Kidney (tissue), 14 donors: ENCODE data around the gene OR6B2. TPM values are rescaled to one million over a fixed set of nuclear protein-coding genes. Genes with fewer than 3 reads are reported as not detected.

Source experiments
- DNase-seq, 5 donors: peaks; one replicate each; pipeline ENCODE4 v3.0.0-alpha.2; 2013 to 2020
- FAIRE-seq: peaks from 2 replicates; lab custom pipeline; 2012; peaks lifted over from hg19 to GRCh38; lab: Jason Lieb, UNC
- H3K27ac ChIP-seq, 2 donors: one replicate each; pipeline ENCODE4 v1.7.0; 2013; ENCODE audit warnings: low read depth in 2 of 2, low read length in 2 of 2, inconsistent platforms in 1 of 2
- H3K27me3 ChIP-seq: one replicate; pipeline ENCODE4 v1.7.1; 2013; ENCODE audit warnings: low read length, inconsistent platforms; ENCODE audit not compliant: control insufficient read depth, insufficient read depth
- H3K36me3 ChIP-seq, 3 donors: one replicate each; pipeline versions ENCODE4 v1.7.0 to v1.7.1; 2013; ENCODE audit warnings: low read length in 3 of 3, control low read depth in 1 of 3, inconsistent platforms in 1 of 3; ENCODE audit not compliant: insufficient read depth in 3 of 3, control insufficient read depth in 2 of 3
- H3K4me1 ChIP-seq, 3 donors: one replicate each; pipeline versions ENCODE4 v1.7.0 to v1.7.1; 2013; ENCODE audit warnings: low read length in 3 of 3, inconsistent platforms in 1 of 3, low read depth in 1 of 3; ENCODE audit not compliant: control insufficient read depth in 2 of 3, insufficient read depth in 2 of 3
- H3K4me3 ChIP-seq, 3 donors: one replicate each; pipeline versions ENCODE4 v1.7.0 to v1.8.1; 2013; ENCODE audit warnings: low read length in 3 of 3, control low read depth in 1 of 3, inconsistent platforms in 1 of 3
- H3K9ac ChIP-seq, 3 donors: one replicate each; pipeline versions ENCODE4 v1.7.0 to v1.7.1; 2013; ENCODE audit warnings: low read length in 3 of 3, control low read depth in 1 of 3, inconsistent platforms in 1 of 3
- H3K9me3 ChIP-seq, 3 donors: one replicate each; pipeline versions ENCODE4 v1.7.0 to v1.7.1; 2013; ENCODE audit warnings: low read length in 3 of 3, control low read depth in 1 of 3, inconsistent platforms in 1 of 3; ENCODE audit not compliant: control insufficient read depth in 2 of 3, insufficient read depth in 1 of 3
- intact Hi-C: fragments of 100-400 bp; cut with DNase I; formaldehyde crosslinking; loops from one replicate; pipeline ENCODE4 v1.11.1; 2022
- polyA plus RNA-seq: library from polyadenylated mRNA; stranded (reverse); fragments of 350-450 nt; fragmentation: Illumina TruSeq; extraction: RNeasy Lipid Tissue Mini Kit (QIAGEN cat#74804); gene quantifications from one replicate; pipeline ENCODE4 v1.2.3, GENCODE V29; 2014; ENCODE audit warnings: low read depth, low replicate concordance; ENCODE audit not compliant: insufficient read depth
- total RNA-seq: library from RNA; stranded (reverse); fragmentation: NEBNext Ultra II Directional; extraction: Animal tissue kit (Norgen Biotek cat#: 25700); gene quantifications from one replicate; pipeline ENCODE4 v1.2.1, GENCODE V29; 2021
- TF ChIP-seq, protein P1 (sequence below): IDR thresholded peaks from 3 replicates; pipeline ENCODE4 v1.5.1; 2012; ENCODE audit warnings: mild to moderate bottlenecking, moderate library complexity, borderline replicate concordance; ENCODE audit not compliant: insufficient read depth; ENCODE audit errors: extremely low read depth
- donor health status: control.
- donor health status: control.
- donor health status: control.
- donor health status: control.
- donor health status: control.
- donor health status: DM: yes; HTN: yes; CAD: no.
- donor health status: Normal renal cell carcinoma (clear cell type).

Gene OR6B2
- total and polyA plus RNA-seq, 2 donors from 2014 or later: not detected

DNA sequence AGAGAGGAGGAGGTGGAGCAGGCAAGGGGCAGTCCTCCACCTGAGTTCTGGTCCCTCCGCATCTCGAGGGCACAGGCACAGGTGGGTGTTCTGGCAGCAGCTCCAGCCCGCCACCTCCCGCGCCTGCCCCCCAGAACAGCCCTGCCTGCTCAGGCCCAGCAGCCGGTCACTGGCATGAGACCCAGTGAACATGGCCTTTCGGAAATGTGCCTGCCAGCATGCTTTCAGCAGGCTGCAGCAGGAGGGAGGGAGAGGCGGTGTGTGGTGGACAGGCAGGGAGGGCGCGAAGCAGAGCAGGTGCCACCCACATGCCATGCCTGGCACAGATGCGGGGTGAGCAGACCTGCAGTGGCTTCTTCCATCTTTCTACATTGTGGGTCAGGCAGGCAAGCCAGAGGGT lies 26.4 kb upstream of the OR6B2 start:
- H3K36me3 ChIP-seq: no peaks in the 10 kb centered on the region
- H3K4me3 ChIP-seq: no peak overlapping the region
- no peaks in the 10 kb centered on the region for H3K9me3 ChIP-seq
- intact Hi-C loops: loop anchor here (5.0 kb wide), 1 partner anchor 86 kb away; the partner anchor contains the start of gene OTOS
- H3K27me3 ChIP-seq: peaks cover 5% of the 10 kb centered on the region
- DNase-seq (no peak), FAIRE-seq (no peak)
- H3K27ac ChIP-seq: no peak overlapping the region
- TF ChIP-seq, protein P1, sequence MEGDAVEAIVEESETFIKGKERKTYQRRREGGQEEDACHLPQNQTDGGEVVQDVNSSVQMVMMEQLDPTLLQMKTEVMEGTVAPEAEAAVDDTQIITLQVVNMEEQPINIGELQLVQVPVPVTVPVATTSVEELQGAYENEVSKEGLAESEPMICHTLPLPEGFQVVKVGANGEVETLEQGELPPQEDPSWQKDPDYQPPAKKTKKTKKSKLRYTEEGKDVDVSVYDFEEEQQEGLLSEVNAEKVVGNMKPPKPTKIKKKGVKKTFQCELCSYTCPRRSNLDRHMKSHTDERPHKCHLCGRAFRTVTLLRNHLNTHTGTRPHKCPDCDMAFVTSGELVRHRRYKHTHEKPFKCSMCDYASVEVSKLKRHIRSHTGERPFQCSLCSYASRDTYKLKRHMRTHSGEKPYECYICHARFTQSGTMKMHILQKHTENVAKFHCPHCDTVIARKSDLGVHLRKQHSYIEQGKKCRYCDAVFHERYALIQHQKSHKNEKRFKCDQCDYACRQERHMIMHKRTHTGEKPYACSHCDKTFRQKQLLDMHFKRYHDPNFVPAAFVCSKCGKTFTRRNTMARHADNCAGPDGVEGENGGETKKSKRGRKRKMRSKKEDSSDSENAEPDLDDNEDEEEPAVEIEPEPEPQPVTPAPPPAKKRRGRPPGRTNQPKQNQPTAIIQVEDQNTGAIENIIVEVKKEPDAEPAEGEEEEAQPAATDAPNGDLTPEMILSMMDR: no peak
- H3K9ac ChIP-seq: no peak overlapping the region
- H3K4me1 ChIP-seq: no peaks in the 10 kb centered on the region

DNA sequence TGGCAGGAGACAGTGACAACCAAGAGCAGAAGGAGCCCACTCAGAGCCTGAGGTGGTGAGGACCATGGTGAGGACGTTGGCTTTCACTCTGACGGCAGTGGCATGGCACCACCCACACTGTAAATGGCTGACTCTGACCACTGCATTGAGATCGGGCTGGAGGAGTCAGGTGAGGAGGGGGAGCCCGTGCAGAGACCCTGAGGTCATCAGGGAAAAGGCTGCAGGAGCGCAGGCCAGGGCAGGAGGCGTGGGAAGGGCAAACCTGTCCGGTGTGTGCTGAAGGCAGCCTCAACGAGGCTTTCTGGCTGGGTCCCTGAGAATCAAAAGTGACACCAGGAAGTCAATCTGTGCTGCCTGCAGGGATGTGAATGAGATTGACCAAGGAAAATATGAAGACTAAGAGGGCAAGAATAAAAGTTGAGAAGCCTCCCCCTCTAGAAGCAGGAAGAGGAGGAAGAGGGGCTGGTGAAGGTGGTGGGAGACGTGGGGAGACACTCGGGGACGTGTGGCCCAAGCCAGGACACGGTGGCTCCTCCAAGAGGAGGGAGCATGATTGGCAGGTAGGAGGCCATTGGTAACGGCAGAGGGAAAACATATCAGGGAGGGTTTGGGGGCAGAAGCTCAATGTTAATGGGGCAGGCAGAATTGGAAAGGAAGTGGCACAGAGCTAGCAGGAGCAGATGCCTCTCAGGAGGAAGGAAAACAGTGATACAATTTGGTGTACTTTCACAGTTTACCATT lies 25.1 kb upstream of the OR6B2 start:
- no peak for FAIRE-seq
- Histone ChIP-seq H3K9ac (no peak overlapping the region), H3K27ac (no peak overlapping the region), H3K9me3 (no peaks in the 10 kb centered on the region), H3K36me3 (no peaks in the 10 kb centered on the region), H3K27me3 (peaks cover 5% of the 10 kb centered on the region), H3K4me3 (no peak overlapping the region), H3K4me1 (no peaks in the 10 kb centered on the region)
- TF ChIP-seq, protein P1: no peak
- no peak for DNase-seq
- intact Hi-C loops: loop anchor here (5.0 kb wide), 1 partner anchor 87 kb away; the partner anchor contains the start of gene OTOS

DNA sequence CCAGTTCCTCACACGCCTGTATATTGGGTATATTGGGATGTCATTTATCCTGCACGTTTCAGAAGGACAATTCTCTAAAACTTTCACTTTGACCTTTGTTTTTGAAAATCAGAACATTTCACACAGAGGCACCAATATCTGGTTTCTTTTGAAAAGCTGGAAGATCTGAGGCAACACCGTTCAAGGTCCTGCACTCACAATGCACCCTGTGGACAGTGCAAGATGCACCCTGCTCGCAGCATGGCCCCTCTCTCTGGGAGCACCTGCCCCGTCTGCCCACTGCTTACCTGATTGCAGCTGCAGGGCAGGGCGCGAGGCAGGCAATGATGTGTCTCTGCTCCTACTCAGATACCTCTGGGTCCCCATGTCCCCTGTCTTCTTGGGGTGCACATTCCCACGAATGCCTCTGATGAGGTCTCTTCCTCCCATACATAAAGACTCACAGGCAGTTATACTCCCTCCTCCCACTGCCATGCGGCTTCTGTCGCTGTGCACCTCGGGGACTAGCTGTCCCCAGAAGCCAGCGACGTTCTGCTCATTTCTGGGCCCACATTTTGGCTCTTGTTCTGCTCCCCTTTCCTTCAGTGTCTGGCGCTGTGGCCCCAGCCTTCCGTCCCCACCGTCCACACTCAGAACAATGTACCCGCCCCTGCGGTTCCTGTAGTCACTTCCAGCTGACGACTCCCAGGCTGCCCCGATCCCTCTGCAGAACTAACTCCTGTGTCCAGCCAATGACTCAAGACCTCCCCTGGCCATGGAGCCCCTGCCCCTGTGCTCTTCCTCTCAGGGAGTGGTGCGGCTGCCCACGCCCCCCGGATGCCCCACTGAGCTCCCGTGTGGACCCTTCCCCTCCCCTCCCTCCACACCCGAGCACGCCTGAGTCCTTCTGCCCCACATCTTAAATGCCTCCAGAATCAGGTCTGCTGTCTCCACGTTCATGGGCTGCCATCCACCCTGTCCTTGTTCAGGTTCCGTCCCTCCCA lies 23.2 kb upstream of the OR6B2 start, which contains the start of gene OR6B3:
OR6B3 (minus strand) TSS at position 349 of the 983 bp plus-strand sequence.
- no peaks in the 10 kb centered on the region for H3K4me1 ChIP-seq
- no peak for FAIRE-seq
- TF ChIP-seq, protein P1: no peak
- no peak within 1 kb of the TSS for H3K27ac ChIP-seq
- DNase-seq: no peak
- no peaks in the 10 kb centered on the region for H3K9me3 ChIP-seq
- no peaks in the 10 kb centered on the region for H3K36me3 ChIP-seq
- intact Hi-C loops: no loop called here
- no peak within 1 kb of the TSS for H3K9ac ChIP-seq
- no peak within 1 kb of the TSS for H3K4me3 ChIP-seq
- H3K27me3 ChIP-seq: peaks cover 5% of the 10 kb centered on the region
